Calu3 (cell line): ENCODE results near the gene CSN3. TPM values are rescaled to one million over a fixed set of nuclear protein-coding genes. Genes with fewer than 3 reads are reported as not detected.

Source experiments
- BruUV-seq: library from RNA; stranded (reverse); fragments of 400-500 nt; replicated peaks from 2 replicates; lab custom pipeline; 2021; lab: Mats Ljungman, UMichigan
- CTCF ChIA-PET: fragments of 300-600 bp; sonication (Branson Sonifier 250); formaldehyde crosslinking; loops from one replicate; lab custom pipeline; 2022; ENCODE audit warnings: antibody characterized with exemption; lab: Charles Lee
- DNase-seq: peaks from one replicate; pipeline ENCODE4 v3.0.0; 2022
- H3K27ac Mint-ChIP-seq: one replicate; pipeline ENCODE4 v1.8.0; 2022; ENCODE audit warnings: mixed read lengths; ENCODE audit not compliant: unreplicated experiment
- H3K27me3 Mint-ChIP-seq: one replicate; pipeline ENCODE4 v1.8.0; 2022; ENCODE audit warnings: mixed read lengths; ENCODE audit not compliant: unreplicated experiment
- H3K36me3 Mint-ChIP-seq: one replicate; pipeline ENCODE4 v1.8.0; 2022; ENCODE audit warnings: mild to moderate bottlenecking, moderate library complexity, mixed read lengths; ENCODE audit not compliant: insufficient read depth, unreplicated experiment
- H3K4me1 Mint-ChIP-seq: one replicate; pipeline ENCODE4 v1.8.0; 2022; ENCODE audit warnings: mild to moderate bottlenecking, low read depth, mixed read lengths; ENCODE audit not compliant: unreplicated experiment
- H3K4me3 Mint-ChIP-seq: one replicate; pipeline ENCODE4 v1.8.0; 2022; ENCODE audit warnings: mild to moderate bottlenecking, low read depth, moderate library complexity, mixed read lengths; ENCODE audit not compliant: unreplicated experiment
- H3K9me3 Mint-ChIP-seq: one replicate; pipeline ENCODE4 v1.8.0; 2022; ENCODE audit warnings: low read depth, mixed read lengths; ENCODE audit not compliant: unreplicated experiment
- CTCF ChIP-seq: fragments of 200-600 bp; IDR thresholded peaks from one replicate; pipeline ENCODE4 v1.8.0; 2022; ENCODE audit warnings: antibody characterized with exemption; ENCODE audit not compliant: unreplicated experiment
- intact Hi-C: fragments of 100-400 bp; cut with micrococcal nuclease; formaldehyde crosslinking; loops from one replicate; pipeline ENCODE4 v1.10.0; 2022; ENCODE audit not compliant: unreplicated experiment
- total RNA-seq: library from RNA; stranded (reverse); gene quantifications from 2 replicates; pipeline ENCODE4 v1.2.3, GENCODE V29; 2022

Gene CSN3
- total RNA-seq, 1 experiment from 2014 or later: 1,246 TPM

- peaks cover 13% of the 10 kb centered on the region for H3K4me1 Mint-ChIP-seq
- CTCF ChIA-PET: no interaction called here
- no peak for TF ChIP-seq CTCF
- BruUV-seq: TSS peak; percentile 56
- no peaks in the 10 kb centered on the region for H3K27me3 Mint-ChIP-seq
- H3K9me3 Mint-ChIP-seq: no peaks in the 10 kb centered on the region
- peak overlapping the region; percentile 43 for H3K4me3 Mint-ChIP-seq
- H3K36me3 Mint-ChIP-seq: peaks cover 54% of the 10 kb centered on the region
- intact Hi-C loops: loop anchor here (5.0 kb wide), 1 partner anchor 46 kb away; the partner anchor contains the start of gene ODAM
- DNase-seq: no peak
- H3K27ac Mint-ChIP-seq: peak overlapping the region; percentile 54
Observed at GRCh38 chr4:70243091-70243490, 694 bp downstream of the CSN3 start.

GRCh38 chr4:70251250-70251944 lies 9.0 kb downstream of the CSN3 start:
- Mint-ChIP-seq H3K27me3 (no peaks in the 10 kb centered on the region), H3K27ac (peak overlapping the region; percentile 73), H3K9me3 (no peaks in the 10 kb centered on the region), H3K4me1 (peaks cover 15% of the 10 kb centered on the region), H3K4me3 (no peak overlapping the region), H3K36me3 (peaks cover 62% of the 10 kb centered on the region)
- no TSS peak for BruUV-seq
- CTCF ChIA-PET: interaction anchor here (0.6 kb wide), 1 partner anchor 355 kb away, joined by 3 read pairs; no protein-coding TSS in a partner anchor
- no peak for TF ChIP-seq CTCF
- intact Hi-C loops: no loop called here
- no peak for DNase-seq

- Mint-ChIP-seq H3K36me3 (peaks cover 57% of the 10 kb centered on the region), H3K9me3 (no peaks in the 10 kb centered on the region), H3K27ac (peak overlapping the region; percentile 73), H3K4me1 (peaks cover 15% of the 10 kb centered on the region), H3K4me3 (no peak overlapping the region), H3K27me3 (no peaks in the 10 kb centered on the region)
- CTCF ChIA-PET: no interaction called here
- no peak for DNase-seq
- intact Hi-C loops: no loop called here
- BruUV-seq: no TSS peak
- TF ChIP-seq CTCF: no peak
Observed at GRCh38 chr4:70251945-70252277, 9.5 kb downstream of the CSN3 start.

- Mint-ChIP-seq H3K4me1 (peaks cover 8% of the 10 kb centered on the region), H3K36me3 (no peaks in the 10 kb centered on the region), H3K4me3 (no peak overlapping the region), H3K9me3 (no peaks in the 10 kb centered on the region), H3K27ac (no peak overlapping the region), H3K27me3 (no peaks in the 10 kb centered on the region)
- BruUV-seq: no TSS peak
- no peak for DNase-seq
- intact Hi-C loops: loop anchor here (1.0 to 10.0 kb wide), 3 partner anchors 235 to 595 kb away; no protein-coding TSS in a partner anchor
- no peak for TF ChIP-seq CTCF
- CTCF ChIA-PET: interaction anchor here (1.0 to 1.3 kb wide), 3 partner anchors 82 to 373 kb away, joined by 3 to 4 read pairs (median 3); no protein-coding TSS in a partner anchor
Observed at GRCh38 chr4:70269674-70270073, 27.3 kb downstream of the CSN3 start.
